Right atrium auricular region (tissue), 2 donors: ENCODE results near the gene GOLIM4. TPM values are rescaled to one million over a fixed set of nuclear protein-coding genes. Genes with fewer than 3 reads are reported as not detected.
A peak's percentile ranks its signal among the peaks of the same experiment; 100 is the strongest.

Experiments used
- DNase-seq: peaks from one replicate; pipeline ENCODE4 v3.0.0-alpha.2; 2019; ENCODE audit warnings: low spot score
- H3K27ac ChIP-seq, 2 donors: fragments of 200-600 bp; sonication (generic); 1 replicate in 1 of 2; 2 replicates in 1 of 2; pipeline ENCODE4 v1.5.1; 2016 to 2019
- H3K27me3 ChIP-seq, 2 donors: fragments of 200-600 bp; sonication (generic); one replicate each; pipeline versions ENCODE4 v1.5.1 to v1.6.0; 2017 to 2019
- H3K36me3 ChIP-seq: fragments of 200-600 bp; sonication (generic); one replicate; pipeline ENCODE4 v1.5.1; 2016
- H3K4me1 ChIP-seq, 2 donors: fragments of 200-600 bp; sonication (generic); one replicate each; pipeline versions ENCODE4 v1.5.1 to v1.6.0; 2017 to 2019
- H3K4me3 ChIP-seq, 2 donors: fragments of 200-600 bp; sonication (generic); 1 replicate in 1 of 2; 2 replicates in 1 of 2; pipeline ENCODE4 v1.5.1; 2017 to 2019; ENCODE audit warnings: mild to moderate bottlenecking in 1 of 2, moderate library complexity in 1 of 2
- H3K9me3 ChIP-seq, 2 donors: fragments of 200-600 bp; sonication (generic); one replicate each; pipeline ENCODE4 v1.5.1; 2019
- total RNA-seq, 2 donors: library from RNA; depleted of rRNA; stranded (reverse); fragments of >200 nt; gene quantifications; one replicate each; pipeline ENCODE4 v1.1.0, GENCODE V29; 2016
- TF ChIP-seq, protein P1 (sequence below), 2 donors: fragments of 200-600 bp; sonication (generic); IDR thresholded peaks; one replicate each; pipeline ENCODE4 v1.5.1; 2019; ENCODE audit warnings: antibody characterized with exemption in 2 of 2

GOLIM4 gene
- total RNA-seq, 2 donors from 2014 or later: 56.0 to 63.7 TPM

GRCh38 chr3:168052515-168052914 lies 43.2 kb downstream of the GOLIM4 start:
- H3K9me3 ChIP-seq: no peaks in the 10 kb centered on the region
- no peaks in the 10 kb centered on the region for H3K36me3 ChIP-seq
- H3K27ac ChIP-seq: peak overlapping the region in 1 of 2 donors; percentile 78
- DNase-seq: no peak
- H3K4me3 ChIP-seq: no peak overlapping the region
- no peaks in the 10 kb centered on the region for H3K27me3 ChIP-seq
- TF ChIP-seq, protein P1, sequence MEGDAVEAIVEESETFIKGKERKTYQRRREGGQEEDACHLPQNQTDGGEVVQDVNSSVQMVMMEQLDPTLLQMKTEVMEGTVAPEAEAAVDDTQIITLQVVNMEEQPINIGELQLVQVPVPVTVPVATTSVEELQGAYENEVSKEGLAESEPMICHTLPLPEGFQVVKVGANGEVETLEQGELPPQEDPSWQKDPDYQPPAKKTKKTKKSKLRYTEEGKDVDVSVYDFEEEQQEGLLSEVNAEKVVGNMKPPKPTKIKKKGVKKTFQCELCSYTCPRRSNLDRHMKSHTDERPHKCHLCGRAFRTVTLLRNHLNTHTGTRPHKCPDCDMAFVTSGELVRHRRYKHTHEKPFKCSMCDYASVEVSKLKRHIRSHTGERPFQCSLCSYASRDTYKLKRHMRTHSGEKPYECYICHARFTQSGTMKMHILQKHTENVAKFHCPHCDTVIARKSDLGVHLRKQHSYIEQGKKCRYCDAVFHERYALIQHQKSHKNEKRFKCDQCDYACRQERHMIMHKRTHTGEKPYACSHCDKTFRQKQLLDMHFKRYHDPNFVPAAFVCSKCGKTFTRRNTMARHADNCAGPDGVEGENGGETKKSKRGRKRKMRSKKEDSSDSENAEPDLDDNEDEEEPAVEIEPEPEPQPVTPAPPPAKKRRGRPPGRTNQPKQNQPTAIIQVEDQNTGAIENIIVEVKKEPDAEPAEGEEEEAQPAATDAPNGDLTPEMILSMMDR (IDR thresholded peaks at IDR 0.05): no peak
- H3K4me1 ChIP-seq: peaks cover 0 to 47% of the 10 kb centered on the region in 2 donors

- no peak for DNase-seq
These were observed 43.9 kb downstream of the GOLIM4 start for GRCh38 chr3:168051531-168052471.

GRCh38 chr3:168051070-168051469 lies 44.7 kb downstream of the GOLIM4 start:
- DNase-seq: no peak
- H3K27me3 ChIP-seq: no peaks in the 10 kb centered on the region
- no peaks in the 10 kb centered on the region for H3K9me3 ChIP-seq
- H3K4me3 ChIP-seq: no peak overlapping the region
- H3K36me3 ChIP-seq: no peaks in the 10 kb centered on the region
- H3K4me1 ChIP-seq: peaks cover 0 to 47% of the 10 kb centered on the region in 2 donors
- TF ChIP-seq, protein P1 (IDR thresholded peaks at IDR 0.05): no peak
- peak overlapping the region; percentile 10 to 78 for H3K27ac ChIP-seq

More at GRCh38 chr3:168051531-168052471, 43.9 kb downstream of the GOLIM4 start:
- Histone ChIP-seq H3K4me1 (peaks cover 0 to 47% of the 10 kb centered on the region in 2 donors), H3K4me3 (peak overlapping the region in 1 of 2 donors; percentile 12), H3K27me3 (no peaks in the 10 kb centered on the region), H3K36me3 (no peaks in the 10 kb centered on the region), H3K27ac (peak overlapping the region; percentile 38 to 78), H3K9me3 (no peaks in the 10 kb centered on the region)
- TF ChIP-seq, protein P1 (IDR thresholded peaks at IDR 0.05): no peak

- Histone ChIP-seq H3K4me3 (no peak overlapping the region), H3K9me3 (no peaks in the 10 kb centered on the region), H3K36me3 (no peaks in the 10 kb centered on the region), H3K27ac (peak overlapping the region; percentile 53 to 57), H3K4me1 (peaks cover 0 to 47% of the 10 kb centered on the region in 2 donors), H3K27me3 (no peaks in the 10 kb centered on the region)
- TF ChIP-seq, protein P1 (IDR thresholded peaks at IDR 0.05): no peak
- no peak for DNase-seq
These were observed 46.3 kb downstream of the GOLIM4 start for GRCh38 chr3:168049367-168049974.

DNA sequence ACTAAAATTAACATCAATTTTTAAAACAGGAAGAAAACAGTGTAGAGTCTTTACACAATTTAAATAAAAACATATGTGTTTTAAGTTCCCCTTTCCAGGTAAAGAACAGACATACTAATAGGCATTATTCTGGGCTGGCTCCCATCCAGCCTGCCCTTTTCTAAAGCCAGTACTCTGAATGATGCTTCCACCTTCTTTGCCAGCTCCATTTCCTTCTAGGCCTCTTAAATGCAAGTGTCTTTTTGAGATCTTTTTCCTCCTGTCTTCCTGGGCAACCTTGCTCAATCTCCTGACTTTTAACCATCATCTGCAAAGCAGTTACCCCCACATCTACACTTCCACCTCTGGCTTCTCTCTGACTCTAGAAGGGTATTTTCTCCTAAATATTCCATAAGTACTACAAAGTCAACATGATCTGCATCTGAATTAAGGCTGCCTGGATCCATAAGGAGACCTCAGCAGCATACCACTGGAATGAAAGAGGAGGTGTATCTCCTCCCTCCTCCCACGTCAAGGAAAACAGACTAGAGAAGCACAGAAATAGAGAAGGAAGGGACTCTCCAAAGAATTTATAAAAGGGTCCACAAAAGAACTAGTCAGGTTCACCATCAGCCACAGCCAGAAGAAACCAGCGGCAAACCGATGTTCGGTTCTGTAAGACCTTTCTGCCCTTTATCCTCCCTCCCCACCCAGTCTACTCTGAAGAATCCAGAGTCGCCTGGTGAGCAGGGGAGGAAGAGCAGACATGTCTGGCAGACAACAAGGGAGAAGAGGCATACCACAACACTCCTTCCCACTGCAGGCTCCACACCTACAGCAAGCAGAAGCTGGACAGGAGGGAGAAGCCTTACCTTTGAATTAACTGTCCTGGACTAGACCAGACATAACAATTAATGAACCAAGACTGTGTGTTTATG lies 47.1 kb downstream of the GOLIM4 start:
- Histone ChIP-seq H3K36me3 (no peaks in the 10 kb centered on the region), H3K4me1 (peaks cover 0 to 49% of the 10 kb centered on the region in 2 donors), H3K9me3 (no peaks in the 10 kb centered on the region), H3K4me3 (no peak overlapping the region), H3K27ac (peak overlapping the region; percentile 53 to 57), H3K27me3 (no peaks in the 10 kb centered on the region)
- TF ChIP-seq, protein P1 (IDR thresholded peaks at IDR 0.05): no peak
- no peak for DNase-seq
